Right atrium auricular region (tissue), 2 donors: Measurements from ENCODE around the gene ATF7IP. TPM values are rescaled to one million over a fixed set of nuclear protein-coding genes. Genes with fewer than 3 reads are reported as not detected.

Source experiments
- DNase-seq: peaks from one replicate; pipeline ENCODE4 v3.0.0-alpha.2; 2019; ENCODE audit warnings: low spot score
- H3K27ac ChIP-seq, 2 donors: fragments of 200-600 bp; sonication (generic); 1 replicate in 1 of 2; 2 replicates in 1 of 2; pipeline ENCODE4 v1.5.1; 2016 to 2019
- H3K27me3 ChIP-seq, 2 donors: fragments of 200-600 bp; sonication (generic); one replicate each; pipeline versions ENCODE4 v1.5.1 to v1.6.0; 2017 to 2019
- H3K36me3 ChIP-seq: fragments of 200-600 bp; sonication (generic); one replicate; pipeline ENCODE4 v1.5.1; 2016
- H3K4me1 ChIP-seq, 2 donors: fragments of 200-600 bp; sonication (generic); one replicate each; pipeline versions ENCODE4 v1.5.1 to v1.6.0; 2017 to 2019
- H3K4me3 ChIP-seq, 2 donors: fragments of 200-600 bp; sonication (generic); 1 replicate in 1 of 2; 2 replicates in 1 of 2; pipeline ENCODE4 v1.5.1; 2017 to 2019; ENCODE audit warnings: mild to moderate bottlenecking in 1 of 2, moderate library complexity in 1 of 2
- H3K9me3 ChIP-seq, 2 donors: fragments of 200-600 bp; sonication (generic); one replicate each; pipeline ENCODE4 v1.5.1; 2019
- CTCF ChIP-seq, 2 donors: fragments of 200-600 bp; sonication (generic); IDR thresholded peaks; one replicate each; pipeline ENCODE4 v1.5.1; 2019; ENCODE audit warnings: antibody characterized with exemption in 2 of 2
- total RNA-seq, 2 donors: library from RNA; depleted of rRNA; stranded (reverse); fragments of >200 nt; gene quantifications; one replicate each; pipeline ENCODE4 v1.1.0, GENCODE V29; 2016

Gene ATF7IP
- total RNA-seq, 2 donors from 2014 or later, result 33.1 to 39.7 TPM

DNA sequence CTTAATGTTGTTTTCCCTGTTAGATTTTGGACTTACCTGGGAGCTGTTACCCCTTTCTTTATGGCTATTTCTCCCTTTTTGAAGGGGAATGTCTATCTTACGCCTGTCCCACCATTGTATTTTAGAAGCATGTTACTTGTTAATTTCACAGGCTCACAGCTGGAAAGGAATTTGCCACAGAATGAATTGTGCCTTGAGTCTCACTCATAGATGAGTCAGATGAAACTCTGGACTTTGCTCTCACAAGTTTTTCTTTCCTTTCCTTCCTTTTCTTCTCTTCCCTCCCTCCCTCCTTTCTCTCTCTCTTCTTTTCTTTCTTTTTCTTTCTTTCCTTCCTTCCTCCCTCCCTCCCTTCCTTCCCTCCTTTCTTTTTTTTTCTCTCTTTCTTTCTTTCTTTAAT, 9.3 kb upstream of the ATF7IP start:
- no peak overlapping the region for H3K27ac ChIP-seq
- DNase-seq, result no peak
- H3K27me3 ChIP-seq, result no peaks in the 10 kb centered on the region
- TF ChIP-seq CTCF (IDR thresholded peaks at IDR 0.05), result no peak
- H3K4me1 ChIP-seq, result no peaks in the 10 kb centered on the region
- no peak overlapping the region for H3K4me3 ChIP-seq
- H3K36me3 ChIP-seq, result no peaks in the 10 kb centered on the region
- peaks cover 0 to 10% of the 10 kb centered on the region in 2 donors for H3K9me3 ChIP-seq

- DNase-seq, result no peak
- Histone ChIP-seq H3K27me3 (no peaks in the 10 kb centered on the region), H3K36me3 (no peaks in the 10 kb centered on the region), H3K4me3 (no peak overlapping the region), H3K9me3 (no peaks in the 10 kb centered on the region), H3K4me1 (no peaks in the 10 kb centered on the region), H3K27ac (no peak overlapping the region)
- TF ChIP-seq CTCF (IDR thresholded peaks at IDR 0.05), result no peak
Observed at GRCh38 chr12:14357486-14357885, 8.0 kb upstream of the ATF7IP start.

GRCh38 chr12:14362352-14362751, 3.1 kb upstream of the ATF7IP start:
- H3K4me1 ChIP-seq, result no peaks in the 10 kb centered on the region
- H3K4me3 ChIP-seq, result no peak overlapping the region
- no peaks in the 10 kb centered on the region for H3K36me3 ChIP-seq
- no peaks in the 10 kb centered on the region for H3K27me3 ChIP-seq
- no peak for TF ChIP-seq CTCF (IDR thresholded peaks at IDR 0.05)
- DNase-seq, result no peak
- no peaks in the 10 kb centered on the region for H3K9me3 ChIP-seq
- H3K27ac ChIP-seq, result no peak overlapping the region

DNA sequence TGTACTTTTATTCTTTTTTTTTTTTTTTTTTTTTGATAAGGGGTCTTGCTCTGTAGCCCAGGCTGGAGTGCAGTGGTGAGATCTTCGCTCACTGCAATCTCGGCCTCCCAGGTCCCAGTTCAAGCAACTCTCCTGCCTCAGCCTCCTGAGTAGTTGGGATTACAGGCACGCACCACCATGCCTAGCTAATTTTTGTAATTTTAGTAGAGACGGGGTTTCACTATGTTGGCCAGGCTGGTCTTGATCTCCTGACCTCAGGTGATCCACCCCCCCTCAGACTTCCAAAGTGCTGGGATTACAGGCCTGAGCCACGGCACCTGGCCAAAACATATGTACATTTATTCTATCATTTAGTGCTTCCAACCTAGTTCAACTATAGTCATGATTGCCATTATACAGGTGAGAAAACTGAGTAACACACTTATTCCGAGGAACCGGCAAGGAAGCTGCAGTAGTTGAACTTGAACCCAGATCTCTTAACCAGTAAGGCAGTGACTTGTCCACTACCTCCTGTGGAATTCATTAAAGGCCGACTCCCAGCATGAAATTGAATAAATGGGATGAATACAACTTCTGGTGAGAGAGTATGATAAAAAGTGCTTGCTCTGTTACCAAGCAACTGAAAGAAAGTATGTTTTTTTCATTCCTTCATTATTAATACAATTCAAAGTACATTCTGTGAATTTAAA, 755 bp upstream of the ATF7IP start:
- H3K36me3 ChIP-seq, result no peaks in the 10 kb centered on the region
- H3K9me3 ChIP-seq, result no peaks in the 10 kb centered on the region
- peaks cover 0 to 16% of the 10 kb centered on the region in 2 donors for H3K4me1 ChIP-seq
- H3K27me3 ChIP-seq, result no peaks in the 10 kb centered on the region
- no peak for TF ChIP-seq CTCF (IDR thresholded peaks at IDR 0.05)
- H3K27ac ChIP-seq, result peak overlapping the region; percentile 95 to 99
- H3K4me3 ChIP-seq, result peak overlapping the region; percentile 64 to 91
- no peak for DNase-seq

GRCh38 chr12:14366209-14367039, 942 bp downstream of the ATF7IP start:
- no peaks in the 10 kb centered on the region for H3K27me3 ChIP-seq
- DNase-seq, result no peak
- peak in 1 of 2 donors; percentile 32 for TF ChIP-seq CTCF (IDR thresholded peaks at IDR 0.05)
- H3K9me3 ChIP-seq, result no peaks in the 10 kb centered on the region
- peaks cover 0 to 16% of the 10 kb centered on the region in 2 donors for H3K4me1 ChIP-seq
- H3K36me3 ChIP-seq, result no peaks in the 10 kb centered on the region
- peak overlapping the region; percentile 64 to 91 for H3K4me3 ChIP-seq
- H3K27ac ChIP-seq, result peak overlapping the region; percentile 95 to 99
